HG03045 (cell line): ENCODE measurements around the gene IRS2.
A peak's percentile ranks its signal among the peaks of the same experiment; 100 is the strongest.

Source experiments
- ATAC-seq: cut with Tn5 transposase; IDR thresholded peaks from one replicate; pipeline ENCODE4 v1.9.1; 2021; ENCODE audit warnings: mild to moderate bottlenecking, moderate library complexity; ENCODE audit not compliant: unreplicated experiment

The IRS2 gene

GRCh38 chr13:109809216-109809932 lies 23.0 kb upstream of the IRS2 start:
- no peak for ATAC-seq

GRCh38 chr13:109807345-109807744 lies 21.0 kb upstream of the IRS2 start:
- ATAC-seq, result no peak

- no peak for ATAC-seq
Observed at GRCh38 chr13:109804654-109805053, 18.3 kb upstream of the IRS2 start.

GRCh38 chr13:109803825-109804224 lies 17.4 kb upstream of the IRS2 start:
- no peak for ATAC-seq

GRCh38 chr13:109802936-109803335 lies 16.6 kb upstream of the IRS2 start:
- ATAC-seq, result no peak

GRCh38 chr13:109795011-109795410 lies 8.6 kb upstream of the IRS2 start:
- no peak for ATAC-seq

- no peak for ATAC-seq
Observed at GRCh38 chr13:109794095-109794494, 7.7 kb upstream of the IRS2 start.

GRCh38 chr13:109792416-109793059 lies 6.2 kb upstream of the IRS2 start:
- no peak for ATAC-seq

GRCh38 chr13:109790942-109791605 lies 4.7 kb upstream of the IRS2 start:
- ATAC-seq, result no peak

GRCh38 chr13:109790086-109790485 lies 3.7 kb upstream of the IRS2 start:
- ATAC-seq, result no peak

GRCh38 chr13:109789262-109789661 lies 2.9 kb upstream of the IRS2 start:
- ATAC-seq, result no peak

- no peak for ATAC-seq
Observed at GRCh38 chr13:109788372-109789111, 2.2 kb upstream of the IRS2 start.

GRCh38 chr13:109787135-109787954 lies 962 bp upstream of the IRS2 start:
- peak; percentile 4 for ATAC-seq

- ATAC-seq, result peak; percentile 0
Observed at GRCh38 chr13:109785892-109786450, 412 bp downstream of the IRS2 start.

- ATAC-seq, result peak; percentile 2
Observed at GRCh38 chr13:109785141-109785891, 1.1 kb downstream of the IRS2 start.

- ATAC-seq, result no peak
Observed at GRCh38 chr13:109784590-109785140, 1.7 kb downstream of the IRS2 start.

- no peak for ATAC-seq
Observed at GRCh38 chr13:109783815-109784589, 2.4 kb downstream of the IRS2 start.

GRCh38 chr13:109783447-109783814 lies 3.0 kb downstream of the IRS2 start:
- ATAC-seq, result no peak
